Heart left ventricle (tissue), 16 donors: Measurements from ENCODE around the gene GNAT2. TPM values are rescaled to one million over a fixed set of nuclear protein-coding genes. Genes with fewer than 3 reads are reported as not detected.
A peak's percentile ranks its signal among the peaks of the same experiment; 100 is the strongest.

ENCODE experiments used
- ATAC-seq, 4 donors: fragments of 200-7000 bp; cut with Tn5 transposase; one replicate each; pipeline ENCODE4 v1.9.1; 2020 to 2022; ENCODE audit warnings: moderate library complexity in 4 of 4, mild to moderate bottlenecking in 3 of 4, moderate number of reproducible peaks in 1 of 4
- DNase-seq, 5 donors: peaks; one replicate each; pipeline ENCODE4 v3.0.0-alpha.2; 2020
- H3K27ac ChIP-seq, 12 donors: fragments of 200-600 bp; sonication (generic) in 4 of 12; one replicate each; pipeline versions ENCODE4 v1.5.0 to v1.8.0; 2016 to 2022; ENCODE audit warnings: mild to moderate bottlenecking in 2 of 12
- H3K27me3 ChIP-seq, 9 donors: fragments of 200-600 bp; sonication (generic) in 2 of 9; one replicate each; pipeline versions ENCODE4 v1.5.1 to v1.8.0; 2016 to 2022; ENCODE audit warnings: mild to moderate bottlenecking in 3 of 9
- H3K36me3 ChIP-seq, 9 donors: fragments of 200-600 bp; sonication (generic) in 2 of 9; one replicate each; pipeline versions ENCODE4 v1.5.0 to v1.8.0; 2018 to 2022; ENCODE audit warnings: mild to moderate bottlenecking in 2 of 9
- H3K4me1 ChIP-seq, 12 donors: fragments of 200-600 bp; sonication (generic) in 4 of 12; one replicate each; pipeline versions ENCODE4 v1.5.0 to v1.8.0; 2016 to 2022; ENCODE audit warnings: mild to moderate bottlenecking in 3 of 12
- H3K4me3 ChIP-seq, 12 donors: fragments of 200-600 bp; sonication (generic) in 4 of 12; one replicate each; pipeline versions ENCODE4 v1.5.0 to v1.8.0; 2017 to 2022; ENCODE audit warnings: mild to moderate bottlenecking in 9 of 12, moderate library complexity in 4 of 12
- H3K9me3 ChIP-seq, 12 donors: fragments of 200-600 bp; sonication (generic) in 4 of 12; one replicate each; pipeline versions ENCODE4 v1.5.0 to v1.8.0; 2016 to 2022; ENCODE audit warnings: mild to moderate bottlenecking in 1 of 12
- POLR2A ChIP-seq, 2 donors: fragments of 450-650 bp; IDR thresholded peaks; one replicate each; pipeline ENCODE4 v1.6.1; 2017; ENCODE audit warnings: antibody characterized with exemption in 2 of 2, mild to moderate bottlenecking in 2 of 2, moderate library complexity in 2 of 2
- WGBS, 4 donors: extraction: QIAGEN DNeasy Blood & Tissue Kit in 2 of 4; methylation state at CpG; one replicate each; pipeline versions ENCODE4 v1.1.5 to v1.1.7; 2013 to 2018; 5-methylcytosine and 5-hydroxymethylcytosine counted together
- intact Hi-C, 10 donors: fragments of 100-400 bp; cut with DNase I; formaldehyde crosslinking; loops; one replicate each; pipeline versions ENCODE4 v1.11.1 to v1.14.2; 2022
- polyA plus RNA-seq, 2 donors: library from polyadenylated mRNA; stranded (reverse); fragments of 200-250 nt; gene quantifications; one replicate each; pipeline ENCODE4 v1.2.3, GENCODE V29; 2013
- total RNA-seq, 9 donors: library from RNA; depleted of rRNA in 2 of 9; stranded (reverse); fragments of >200 nt in 2 of 9; fragmentation: NEBNext Ultra II Directional in 3 of 9; extraction: Animal tissue kit (Norgen Biotek cat#: 25700) in 3 of 9; gene quantifications; one replicate each; pipeline versions ENCODE4 v1.1.0 to v1.2.4, GENCODE V29; 2016 to 2023
- TF ChIP-seq, protein P1 (sequence below), 12 donors: fragments of 200-600 bp; sonication (generic) in 4 of 12; IDR thresholded peaks; one replicate each; pipeline versions ENCODE4 v1.5.0 to v1.8.0; 2018 to 2022; ENCODE audit warnings: antibody characterized with exemption in 12 of 12, mild to moderate bottlenecking in 5 of 12
- donor health status: ischemic (EF 13 %, LVEDD 7.1; RV severe dilation, severe dysfunction).
- donor health status: healthy with polysubstance abuse.
- donor health status: DM: no; HTN: yes; CAD: no.
- donor health status: DM: no; HTN: no; CAD: no.
- donor health status: ischemic (EF 25% LVEDD 6.9; RV normal size, moderate dysfunction).
- donor health status: ischemic (EF 25% LVEDD 5.7; RV mildly dilated, moderate dysfunction).
- donor health status: healthy.
- donor health status: DM: yes; HTN: yes; CAD: no.
- donor health status: ischemic (EF 35%, LVEDD 5.7; RV mildly dilated, moderate dysfunction).
- donor health status: nonischemic (EF 11% LVEDD 7.7; RV severe dilation, severe dysfunction).
- donor health status: DM: yes; HTN: yes; CAD: no.
- donor health status: PGD.
- donor health status: ischemic (EF 29% LVEDD 5.4; RV normal size, mild dysfunction).
- donor health status: nonischemic (EF 23%, LVEDD 6.1; RV moderate dilation, normal function).

Gene GNAT2
- total and polyA plus RNA-seq, 11 donors = not detected

DNA sequence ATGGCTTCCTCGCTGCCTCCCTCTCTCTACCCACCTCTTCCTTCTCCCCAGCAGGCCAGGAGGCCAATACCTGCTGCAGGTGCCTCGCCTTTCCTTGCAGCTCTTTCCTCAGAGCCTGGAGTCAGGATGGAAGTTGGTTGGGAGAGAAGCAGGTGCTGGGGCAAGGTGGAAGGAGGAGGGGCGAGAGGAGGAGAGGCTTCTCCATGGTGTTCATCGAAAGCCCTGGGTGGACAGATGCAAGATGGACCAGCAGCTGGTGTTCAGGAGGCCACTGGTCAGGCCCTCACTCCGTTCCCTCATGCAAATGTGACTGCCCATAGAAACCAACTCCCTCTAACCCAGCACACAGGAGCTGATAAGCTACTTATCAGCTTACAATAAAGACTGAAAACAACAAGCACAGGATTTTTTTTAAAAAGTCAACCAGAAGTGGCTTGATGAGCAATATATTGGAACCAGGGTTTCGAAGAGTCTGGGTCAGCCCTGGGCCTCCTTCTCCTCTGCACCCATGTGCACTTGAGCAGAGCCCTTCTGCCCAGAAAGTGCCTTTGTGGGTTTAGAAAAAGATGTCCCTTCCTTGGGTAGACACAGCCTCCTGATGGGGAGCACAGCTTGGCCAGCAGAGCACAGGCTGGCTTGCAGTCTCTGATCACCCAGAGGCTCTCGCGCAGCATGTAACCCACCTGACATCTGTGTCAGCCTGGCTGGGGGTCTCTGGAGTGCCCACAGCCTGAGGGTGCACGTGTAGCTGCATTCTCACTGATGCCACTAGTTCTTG, 19.8 kb upstream of the GNAT2 start:
- 83 to 89% (median 89%) methylated on average over 8 to 9 of the region's 9 CpGs for WGBS, 4 donors
- no peaks in the 10 kb centered on the region for H3K36me3 ChIP-seq

DNA sequence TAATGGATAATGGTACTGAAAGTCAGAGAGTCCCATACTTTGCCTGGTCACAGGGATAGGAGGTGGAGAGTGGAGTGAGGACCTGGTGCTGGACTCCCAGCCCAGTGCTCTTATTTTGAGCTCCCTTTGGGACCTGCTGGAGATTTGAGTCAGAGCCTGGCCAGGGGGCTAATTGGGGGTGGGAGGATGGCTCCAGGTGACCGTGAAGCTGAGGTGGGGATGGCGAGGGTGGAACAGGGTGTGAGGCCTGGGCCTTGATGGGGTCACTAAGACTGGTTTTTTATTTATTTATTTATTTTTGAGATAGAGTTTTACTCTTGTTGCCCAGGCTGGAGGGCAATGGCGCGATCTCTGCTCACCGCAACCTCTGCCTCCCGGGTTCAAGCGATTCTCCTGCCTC, 18.0 kb upstream of the GNAT2 start:
- ATAC-seq (no peak), DNase-seq (peak in 1 of 5 donors; percentile 11)
- WGBS, 4 donors = 92 to 99% (median 94%) methylated on average over 7 of the region's 7 CpGs
- Histone ChIP-seq H3K36me3 (no peaks in the 10 kb centered on the region), H3K27me3 (no peaks in the 10 kb centered on the region), H3K4me3 (no peak overlapping the region), H3K9me3 (no peaks in the 10 kb centered on the region), H3K4me1 (peaks cover 0 to 22% (median 7%) of the 10 kb centered on the region in 12 donors), H3K27ac (no peak overlapping the region)
- intact Hi-C loops = no loop called here
- no peak for TF ChIP-seq POLR2A (IDR thresholded peaks at IDR 0.05)
- TF ChIP-seq, protein P1, sequence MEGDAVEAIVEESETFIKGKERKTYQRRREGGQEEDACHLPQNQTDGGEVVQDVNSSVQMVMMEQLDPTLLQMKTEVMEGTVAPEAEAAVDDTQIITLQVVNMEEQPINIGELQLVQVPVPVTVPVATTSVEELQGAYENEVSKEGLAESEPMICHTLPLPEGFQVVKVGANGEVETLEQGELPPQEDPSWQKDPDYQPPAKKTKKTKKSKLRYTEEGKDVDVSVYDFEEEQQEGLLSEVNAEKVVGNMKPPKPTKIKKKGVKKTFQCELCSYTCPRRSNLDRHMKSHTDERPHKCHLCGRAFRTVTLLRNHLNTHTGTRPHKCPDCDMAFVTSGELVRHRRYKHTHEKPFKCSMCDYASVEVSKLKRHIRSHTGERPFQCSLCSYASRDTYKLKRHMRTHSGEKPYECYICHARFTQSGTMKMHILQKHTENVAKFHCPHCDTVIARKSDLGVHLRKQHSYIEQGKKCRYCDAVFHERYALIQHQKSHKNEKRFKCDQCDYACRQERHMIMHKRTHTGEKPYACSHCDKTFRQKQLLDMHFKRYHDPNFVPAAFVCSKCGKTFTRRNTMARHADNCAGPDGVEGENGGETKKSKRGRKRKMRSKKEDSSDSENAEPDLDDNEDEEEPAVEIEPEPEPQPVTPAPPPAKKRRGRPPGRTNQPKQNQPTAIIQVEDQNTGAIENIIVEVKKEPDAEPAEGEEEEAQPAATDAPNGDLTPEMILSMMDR (IDR thresholded peaks at IDR 0.05) = no peak

More for the DNA sequence above, 19.8 kb upstream of the GNAT2 start:
- no peaks in the 10 kb centered on the region for H3K27me3 ChIP-seq
- no peak for TF ChIP-seq POLR2A (IDR thresholded peaks at IDR 0.05)
- TF ChIP-seq, protein P1 (IDR thresholded peaks at IDR 0.05) = no peak
- DNase-seq = peak in 1 of 5 donors; percentile 12
- ATAC-seq = no peak
- no peak overlapping the region for H3K4me3 ChIP-seq
- H3K27ac ChIP-seq = no peak overlapping the region
- no peaks in the 10 kb centered on the region for H3K9me3 ChIP-seq
- intact Hi-C loops = no loop called here
- peaks cover 0 to 23% (median 10%) of the 10 kb centered on the region in 12 donors for H3K4me1 ChIP-seq

DNA sequence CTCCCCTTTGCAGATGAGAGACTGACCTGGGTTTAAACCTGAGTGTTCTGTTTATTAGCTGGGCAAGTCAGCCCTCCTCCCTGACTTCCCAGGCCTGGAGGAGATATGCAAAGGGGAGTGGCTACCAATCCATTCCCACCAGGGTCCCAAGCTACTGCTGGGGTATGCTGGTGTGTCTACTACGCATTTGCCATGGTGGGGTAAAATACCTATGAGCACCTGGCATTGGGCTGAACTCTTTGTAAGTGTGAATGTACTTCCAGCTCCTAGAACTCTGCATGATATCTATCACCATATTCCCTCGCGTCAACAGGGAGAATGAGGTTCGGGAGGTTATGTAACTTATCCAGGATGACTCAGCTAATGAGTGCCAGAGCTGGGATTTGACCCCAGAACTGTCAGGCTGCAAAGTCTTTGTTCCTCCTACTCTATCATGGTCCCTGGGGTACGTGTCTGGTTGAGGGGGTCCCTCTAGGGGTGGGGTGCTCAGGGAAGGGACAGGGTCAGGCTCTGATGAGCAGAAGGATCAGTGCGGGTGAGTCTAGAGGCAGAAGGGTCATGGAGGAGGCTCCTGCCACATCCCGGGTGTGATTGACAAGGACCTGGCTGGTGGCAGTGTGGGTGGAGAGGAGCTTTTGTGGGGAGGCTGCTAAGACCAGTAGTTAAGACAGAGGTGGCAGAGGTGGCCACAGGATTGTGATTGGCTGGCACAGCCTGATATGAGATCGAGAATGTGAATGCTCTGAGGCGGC, 17.0 kb upstream of the GNAT2 start:
- Histone ChIP-seq H3K4me3 (no peak overlapping the region), H3K27me3 (no peaks in the 10 kb centered on the region), H3K4me1 (peaks cover 0 to 25% (median 7%) of the 10 kb centered on the region in 12 donors), H3K27ac (no peak overlapping the region), H3K9me3 (no peaks in the 10 kb centered on the region), H3K36me3 (peaks cover 0 to 9% (median 1%) of the 10 kb centered on the region in 9 donors)
- intact Hi-C loops = no loop called here
- TF ChIP-seq POLR2A (IDR thresholded peaks at IDR 0.05) = no peak
- ATAC-seq = peak in 3 of 4 donors; percentile 21 to 41 (median 35)
- peak in 1 of 5 donors; percentile 17 for DNase-seq
- 49 to 58% (median 50%) methylated on average over 9 of the region's 9 CpGs for WGBS, 4 donors

DNA sequence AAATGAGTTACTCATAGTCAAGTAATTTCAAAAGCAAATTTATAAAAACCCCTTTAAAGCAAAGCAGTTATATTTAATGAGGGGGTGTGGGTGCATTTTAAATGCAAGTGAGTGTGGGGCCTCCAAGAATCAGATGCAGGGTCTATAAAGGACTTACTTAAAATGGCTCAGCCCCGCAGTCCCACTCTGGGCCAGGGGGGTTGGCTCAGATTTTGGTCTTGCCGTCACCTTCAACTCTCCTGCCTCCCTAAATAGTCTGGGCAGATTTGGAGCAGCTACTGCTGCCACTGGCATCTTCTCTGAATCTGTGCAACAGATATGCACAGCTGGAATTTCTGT, 16.4 kb upstream of the GNAT2 start:
- peaks cover 0 to 25% (median 7%) of the 10 kb centered on the region in 12 donors for H3K4me1 ChIP-seq
- intact Hi-C loops = no loop called here
- peaks cover 0 to 14% (median 7%) of the 10 kb centered on the region in 9 donors for H3K36me3 ChIP-seq
- ATAC-seq (no peak), DNase-seq (no peak)
- H3K27ac ChIP-seq = no peak overlapping the region
- no peak overlapping the region for H3K4me3 ChIP-seq
- H3K9me3 ChIP-seq = no peaks in the 10 kb centered on the region
- TF ChIP-seq POLR2A (IDR thresholded peaks at IDR 0.05) = no peak
- TF ChIP-seq, protein P1 (IDR thresholded peaks at IDR 0.05) = no peak
- H3K27me3 ChIP-seq = no peaks in the 10 kb centered on the region
- 43 to 57% (median 54%) methylated on average over 2 of the region's 2 CpGs for WGBS, 4 donors
